HTERT RPE-1 (cell line): ENCODE data around the gene CA11.

Source experiments
- in situ Hi-C: fragments of 300-500 bp; cut with MboI; formaldehyde crosslinking; loops from 4 replicates; pipeline ENCODE4 v1.14.3; 2020; ENCODE audit warnings: low sequenced_read_pairs

CA11 gene

GRCh38 chr19:48588670-48589401 is 57.2 kb downstream of the CA11 start:
- in situ Hi-C loops = no loop called here
